AG09319 (cell line): ENCODE results near the gene CYFIP2.

Experiments used
- DNase-seq: peaks from one replicate; pipeline ENCODE4 v3.0.0-alpha.2; 2010; ENCODE audit warnings: low read depth; ENCODE audit errors: extremely low read depth
- TF ChIP-seq, protein P1 (sequence below): IDR thresholded peaks from 2 replicates; pipeline ENCODE4 v1.5.1; 2011; ENCODE audit warnings: low read depth, mild to moderate bottlenecking, inconsistent platforms, low read length, moderate library complexity

The CYFIP2 gene

DNA sequence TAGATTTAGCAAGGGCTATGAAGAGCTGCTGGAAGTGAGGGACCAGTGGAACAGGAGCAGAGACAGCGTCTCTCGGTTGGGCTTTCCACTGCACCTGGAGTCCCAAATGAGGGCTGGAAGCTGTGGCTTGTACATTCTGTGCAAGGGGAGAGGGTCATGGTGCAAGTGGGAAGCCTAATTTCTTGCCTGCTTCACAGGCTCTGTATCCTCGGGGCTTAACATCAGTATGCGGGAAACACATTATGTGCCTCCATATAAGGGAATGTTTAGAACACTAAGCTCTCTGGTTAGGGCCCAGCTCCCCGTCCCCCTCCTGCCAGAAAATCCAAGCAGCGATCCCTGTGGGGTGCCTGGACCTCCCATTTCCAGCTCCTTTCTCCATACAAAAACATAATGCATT is 105.0 kb downstream of the CYFIP2 start:
- no peak for DNase-seq

DNA sequence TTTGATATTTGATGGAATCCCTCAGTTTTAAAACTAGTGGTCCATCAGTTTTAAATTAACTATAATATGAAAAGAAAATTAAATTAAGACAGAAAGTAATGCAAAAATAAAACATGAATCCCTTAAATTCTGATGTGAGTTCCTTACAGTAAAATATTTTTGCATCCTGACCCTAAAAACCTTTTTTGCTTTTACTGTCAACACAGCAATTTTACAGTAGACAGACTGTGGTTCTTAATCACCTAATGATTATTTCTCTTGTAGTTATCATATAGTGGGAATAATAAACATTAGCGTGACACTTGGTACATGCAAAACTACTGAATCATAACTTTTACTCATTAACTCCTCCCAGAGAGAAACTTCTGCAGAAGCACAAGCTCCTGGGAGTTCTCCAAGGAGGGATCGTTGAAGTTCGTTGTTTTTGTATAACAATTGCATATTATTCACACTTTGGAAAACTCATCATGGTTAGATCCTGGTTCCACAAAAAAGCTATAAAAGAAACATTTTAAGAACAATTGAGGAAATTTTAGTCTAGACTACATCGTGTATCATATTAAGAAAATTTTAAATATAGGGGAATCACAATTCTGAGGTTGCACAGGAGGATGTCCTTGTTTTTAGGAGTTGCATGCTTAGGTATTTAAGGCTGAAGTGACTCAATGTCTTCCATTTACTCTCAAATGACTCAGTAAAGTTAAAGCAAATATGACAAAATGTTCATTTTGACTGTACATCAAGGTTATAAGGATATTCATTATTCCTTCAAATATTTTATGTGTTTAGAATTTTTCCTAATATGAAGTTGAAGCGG is 105.9 kb downstream of the CYFIP2 start:
- TF ChIP-seq, protein P1, sequence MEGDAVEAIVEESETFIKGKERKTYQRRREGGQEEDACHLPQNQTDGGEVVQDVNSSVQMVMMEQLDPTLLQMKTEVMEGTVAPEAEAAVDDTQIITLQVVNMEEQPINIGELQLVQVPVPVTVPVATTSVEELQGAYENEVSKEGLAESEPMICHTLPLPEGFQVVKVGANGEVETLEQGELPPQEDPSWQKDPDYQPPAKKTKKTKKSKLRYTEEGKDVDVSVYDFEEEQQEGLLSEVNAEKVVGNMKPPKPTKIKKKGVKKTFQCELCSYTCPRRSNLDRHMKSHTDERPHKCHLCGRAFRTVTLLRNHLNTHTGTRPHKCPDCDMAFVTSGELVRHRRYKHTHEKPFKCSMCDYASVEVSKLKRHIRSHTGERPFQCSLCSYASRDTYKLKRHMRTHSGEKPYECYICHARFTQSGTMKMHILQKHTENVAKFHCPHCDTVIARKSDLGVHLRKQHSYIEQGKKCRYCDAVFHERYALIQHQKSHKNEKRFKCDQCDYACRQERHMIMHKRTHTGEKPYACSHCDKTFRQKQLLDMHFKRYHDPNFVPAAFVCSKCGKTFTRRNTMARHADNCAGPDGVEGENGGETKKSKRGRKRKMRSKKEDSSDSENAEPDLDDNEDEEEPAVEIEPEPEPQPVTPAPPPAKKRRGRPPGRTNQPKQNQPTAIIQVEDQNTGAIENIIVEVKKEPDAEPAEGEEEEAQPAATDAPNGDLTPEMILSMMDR = no peak
- no peak for DNase-seq

More for the DNA sequence above, 105.0 kb downstream of the CYFIP2 start:
- TF ChIP-seq, protein P1 = no peak

DNA sequence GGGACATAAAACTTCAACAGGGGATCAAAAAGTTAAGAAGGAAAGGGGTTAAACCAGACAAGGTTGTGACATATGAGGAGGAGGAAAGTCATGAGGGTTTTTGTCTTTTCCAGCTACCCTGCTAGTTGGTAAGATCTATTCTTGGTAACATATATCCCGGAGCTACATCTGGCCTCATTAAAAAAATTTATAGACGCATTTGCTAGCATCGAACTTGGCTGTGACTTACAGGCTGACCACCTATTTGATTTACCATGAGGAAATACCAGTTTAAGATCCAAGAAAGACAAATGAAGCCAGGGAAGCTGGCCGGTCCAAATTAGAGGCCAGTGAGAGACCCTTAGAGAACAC is 106.5 kb downstream of the CYFIP2 start:
- DNase-seq = no peak
- TF ChIP-seq, protein P1 = no peak

DNA sequence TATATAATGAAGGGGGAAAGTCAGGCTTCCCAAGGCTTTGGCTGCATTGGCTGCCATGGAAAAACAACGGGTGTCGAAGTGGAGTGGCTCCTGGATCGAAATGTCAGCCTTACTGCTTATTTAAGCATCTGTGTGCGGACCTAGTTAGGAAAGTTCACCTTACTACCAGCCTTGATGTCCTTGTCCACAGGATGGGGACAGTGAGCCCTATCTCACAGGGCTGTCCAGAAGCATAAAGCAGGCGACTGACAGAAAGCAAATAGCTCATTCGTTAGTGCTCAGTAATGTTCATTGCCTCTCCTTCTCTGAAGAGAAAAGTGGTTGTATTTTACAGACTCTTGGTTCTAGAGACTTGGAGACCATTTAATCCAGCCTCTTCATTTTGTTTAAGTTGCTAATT is 112.6 kb downstream of the CYFIP2 start:
- DNase-seq = no peak
- TF ChIP-seq, protein P1 = no peak

DNA sequence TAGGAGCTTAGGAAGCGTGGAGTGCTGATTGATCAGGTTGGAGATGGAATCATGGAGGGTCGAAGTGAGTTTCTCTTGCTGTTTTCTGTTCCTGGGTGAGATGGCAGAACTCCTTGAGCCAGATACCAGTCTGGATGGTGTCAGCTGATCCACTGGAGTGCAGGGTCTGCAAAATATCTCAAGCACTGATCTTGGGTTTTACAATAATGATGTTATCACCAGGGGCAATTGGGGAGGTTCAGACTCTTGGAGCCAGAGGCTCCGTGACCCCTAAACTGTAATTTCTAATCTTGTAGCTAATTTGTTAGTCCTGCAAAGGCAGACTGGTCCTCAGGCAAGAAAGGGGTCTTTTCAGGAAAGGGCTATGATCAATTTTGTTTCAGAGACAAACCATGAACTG is 114.1 kb downstream of the CYFIP2 start:
- no peak for DNase-seq
- TF ChIP-seq, protein P1 = no peak

DNA sequence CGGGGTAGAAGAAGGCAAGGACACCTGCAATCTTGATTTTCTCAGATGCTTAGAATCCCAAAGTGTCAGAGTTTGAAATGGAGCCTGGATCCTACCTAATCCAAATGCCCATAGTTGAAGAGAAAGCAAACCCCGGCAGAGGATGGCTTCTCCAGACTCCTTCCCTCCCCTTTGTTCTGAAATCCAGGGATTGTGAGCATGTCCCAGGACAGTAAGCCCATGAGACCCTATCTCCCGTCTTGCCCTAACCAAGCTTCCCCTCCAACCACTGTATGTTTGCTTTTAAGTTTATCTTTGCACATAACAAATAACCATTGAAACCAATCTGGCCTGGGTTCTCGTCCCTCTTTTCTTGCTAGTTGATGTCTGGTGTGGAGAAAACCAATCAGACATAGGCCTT is 115.8 kb downstream of the CYFIP2 start:
- TF ChIP-seq, protein P1 = no peak

DNA sequence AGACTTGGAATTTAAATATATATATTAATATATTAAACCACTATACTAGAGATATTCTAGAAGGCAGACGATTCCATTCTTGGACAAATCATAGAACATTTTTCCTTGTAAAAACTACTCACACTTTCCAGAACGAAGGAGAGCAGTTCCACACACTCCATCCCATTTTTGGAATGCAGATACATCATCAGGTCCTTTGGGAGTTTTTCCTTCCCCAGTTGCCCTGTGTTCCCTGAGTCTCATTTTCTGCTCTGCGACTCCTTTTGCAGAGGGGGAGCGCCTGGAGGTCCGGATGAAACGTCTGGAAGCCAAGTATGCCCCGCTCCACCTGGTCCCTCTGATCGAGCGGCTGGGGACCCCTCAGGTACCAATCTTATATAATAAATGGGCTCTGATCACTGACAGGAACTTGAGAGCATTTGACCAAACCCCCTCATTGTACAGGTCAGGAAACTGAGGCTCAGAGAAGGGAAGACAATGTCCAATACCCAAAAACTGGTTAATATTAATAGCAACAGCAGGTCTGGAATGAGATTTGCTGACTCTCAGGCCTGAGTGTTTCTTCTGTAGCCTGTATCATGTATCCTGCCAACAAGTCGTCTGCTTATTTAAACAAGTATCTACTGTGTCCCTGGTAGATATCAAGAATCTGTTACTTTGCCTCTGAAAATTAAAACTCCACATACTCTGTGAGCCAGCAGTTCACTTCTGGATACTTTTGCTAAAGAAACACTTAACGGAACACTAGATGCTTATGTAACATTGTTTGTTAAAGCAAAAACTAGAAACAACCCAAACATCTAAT is 117.3 kb downstream of the CYFIP2 start:
- TF ChIP-seq, protein P1 = no peak

More for the DNA sequence above, 115.8 kb downstream of the CYFIP2 start:
- DNase-seq = no peak

More for the DNA sequence above, 117.3 kb downstream of the CYFIP2 start:
- DNase-seq = no peak
